Measurements from ENCODE around the gene ZNF76. TPM values are rescaled to one million over a fixed set of nuclear protein-coding genes. Genes with fewer than 3 reads are reported as not detected.
"Not testable (repeated sequence)": the region's sequence is repeated elsewhere in the genome, so short reads cannot be mapped to it uniquely, and the experiment has no call there.

ZNF76 gene
- total RNA-seq, 1 experiment from 2014 or later = 14.0 TPM

DNA sequence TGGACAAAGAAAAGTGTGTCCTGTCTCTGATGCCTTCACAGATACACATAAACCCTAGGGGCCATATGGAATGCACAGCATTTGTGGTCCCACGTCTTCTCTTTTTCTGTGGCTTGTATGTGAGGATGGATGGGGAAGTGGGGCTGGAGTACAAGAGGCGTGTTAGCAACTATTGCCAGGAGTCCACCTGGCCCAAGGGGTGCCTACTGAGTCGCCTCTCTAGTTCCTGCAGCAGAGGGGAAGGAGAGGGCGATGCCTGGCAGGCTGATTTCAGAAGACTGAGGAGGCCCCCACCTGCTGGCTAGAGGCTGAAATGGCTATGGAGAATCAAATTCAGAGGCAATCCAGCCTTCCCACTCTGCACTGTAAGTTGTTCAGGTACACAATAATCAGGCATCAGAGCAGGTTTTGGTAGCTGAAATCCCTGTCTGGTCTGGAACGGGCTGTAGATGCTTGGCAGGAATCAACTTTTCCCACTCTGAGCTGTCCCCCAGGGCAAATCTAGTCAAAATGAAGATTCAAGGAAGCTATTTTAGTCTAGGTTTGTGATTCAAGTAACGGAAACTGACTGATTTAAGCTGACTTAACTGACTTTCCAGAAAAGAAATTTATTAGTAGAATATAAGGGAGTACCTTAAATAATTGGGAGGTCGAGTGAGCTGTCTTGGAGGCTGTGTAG, 68.0 kb downstream of the ZNF76 start:
- peak; percentile 54 for DNase-seq (ENCODE audit: low read depth)

DNA sequence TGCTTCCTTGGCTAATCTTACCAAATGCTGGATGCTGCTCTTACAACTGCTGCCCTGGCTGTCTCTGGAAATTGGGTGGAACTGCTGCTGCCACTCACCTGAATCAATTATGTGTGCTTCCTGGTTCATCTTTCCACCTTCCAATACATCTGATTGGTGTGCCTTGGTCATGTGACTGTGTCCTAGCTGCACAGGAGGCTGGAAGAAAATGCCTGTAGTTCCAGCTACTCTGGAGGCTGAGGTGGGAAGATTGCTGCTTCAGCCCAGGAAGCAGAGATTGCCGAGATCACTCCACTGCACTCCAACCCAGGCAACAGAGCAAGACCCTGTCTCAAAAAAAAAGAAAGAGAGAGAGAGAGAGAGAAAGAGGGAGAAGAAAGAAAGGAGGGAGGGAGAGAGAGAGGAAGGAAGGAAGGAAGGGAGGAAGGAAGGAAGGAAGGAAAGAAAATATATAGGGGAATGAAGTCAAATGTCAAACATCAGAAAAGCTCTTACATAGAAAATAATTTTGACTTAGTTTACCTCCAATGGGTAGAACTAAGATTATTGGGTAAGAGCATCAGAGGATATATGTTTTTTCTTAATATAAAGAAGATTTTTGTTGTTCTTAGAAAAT, 68.7 kb downstream of the ZNF76 start:
- no peak for DNase-seq (ENCODE audit: low read depth)

DNA sequence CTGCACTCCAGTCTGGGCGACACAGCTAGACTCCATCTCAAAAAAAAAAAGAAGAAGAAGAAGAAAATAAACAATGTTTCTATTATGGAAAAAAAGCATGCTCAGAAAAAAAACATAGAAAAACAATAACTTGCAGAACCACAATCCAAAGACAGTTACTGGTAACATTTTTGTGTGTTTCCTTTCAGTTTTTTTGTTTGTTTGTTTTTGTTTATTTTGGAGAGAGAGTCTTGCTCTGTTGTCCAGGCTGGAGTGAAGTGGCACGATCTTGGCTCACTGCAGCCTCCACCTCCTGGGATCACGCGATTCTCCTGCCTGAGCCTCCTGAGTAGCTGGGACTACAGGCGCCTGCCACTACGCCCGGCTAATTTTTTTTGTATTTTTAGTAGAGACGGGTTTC, 69.4 kb downstream of the ZNF76 start:
- not testable (repeated sequence) for DNase-seq (ENCODE audit: low read depth)

DNA sequence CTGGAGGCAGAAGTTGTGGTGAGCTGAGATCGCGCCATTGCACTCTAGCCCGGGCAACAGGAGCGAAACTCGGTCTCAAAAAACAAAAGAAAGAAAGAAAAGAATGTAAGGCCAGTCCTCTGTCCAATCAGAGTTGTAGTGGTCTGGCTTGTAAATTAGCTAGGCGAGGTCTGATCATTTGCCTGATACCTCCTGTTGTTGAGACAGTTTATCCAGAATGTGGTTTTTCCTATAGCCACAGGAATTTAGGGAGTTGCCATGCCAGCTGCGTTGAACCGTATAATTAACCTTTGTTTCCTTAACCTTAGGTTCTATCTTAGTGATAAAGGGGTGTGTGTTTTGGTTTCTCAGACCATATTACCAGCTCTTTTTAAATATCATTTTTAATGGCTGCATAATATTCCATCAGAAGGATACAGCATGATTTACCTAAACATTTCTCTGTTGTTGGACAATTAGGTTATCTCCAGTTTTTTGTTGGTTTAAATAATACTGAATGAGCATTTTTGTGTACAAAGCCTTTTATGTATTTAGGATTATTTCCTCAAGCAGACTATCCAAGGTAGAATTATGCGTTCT, 71.1 kb downstream of the ZNF76 start:
- DNase-seq (ENCODE audit: low read depth) = no peak

DNA sequence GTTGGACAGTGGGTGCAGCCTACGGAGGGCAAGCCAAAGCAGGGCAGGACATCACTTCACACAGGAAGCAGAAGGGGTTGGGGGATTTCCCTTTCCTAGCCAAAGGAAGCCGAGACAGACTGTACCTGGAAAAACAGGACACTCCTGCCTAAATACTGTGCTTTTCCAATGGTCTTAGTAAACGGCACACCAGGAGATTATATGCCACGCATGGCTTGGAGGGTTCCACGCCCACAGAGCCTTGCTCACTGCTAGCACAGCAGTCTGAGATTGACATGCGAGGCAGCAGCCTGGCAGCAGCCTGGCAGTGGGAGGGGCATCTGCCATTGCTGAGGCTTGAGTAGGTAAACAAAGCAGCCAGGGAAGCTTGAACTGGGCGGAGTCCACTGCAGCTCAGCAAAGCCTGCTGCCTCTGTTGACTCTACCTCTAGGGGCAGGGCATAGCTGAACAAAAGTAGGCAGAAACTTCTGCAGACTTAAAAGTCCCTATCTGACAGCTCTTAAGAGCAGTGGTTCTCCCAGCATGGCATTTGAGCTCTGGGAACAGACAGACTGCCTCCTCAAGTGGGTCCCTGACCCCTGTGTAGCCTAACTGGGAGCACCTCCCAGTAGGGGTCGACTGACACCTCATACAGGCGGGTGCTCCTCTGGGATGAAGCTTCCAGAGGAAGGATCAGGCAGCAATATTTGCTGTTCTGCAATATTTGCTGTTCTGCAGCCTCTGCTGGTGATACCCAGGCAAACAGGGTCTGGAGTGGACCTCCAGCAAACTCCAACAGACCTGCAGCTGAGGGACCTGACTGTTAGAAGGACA, 72.7 kb downstream of the ZNF76 start:
- DNase-seq (ENCODE audit: low read depth) = peak; percentile 67

DNA sequence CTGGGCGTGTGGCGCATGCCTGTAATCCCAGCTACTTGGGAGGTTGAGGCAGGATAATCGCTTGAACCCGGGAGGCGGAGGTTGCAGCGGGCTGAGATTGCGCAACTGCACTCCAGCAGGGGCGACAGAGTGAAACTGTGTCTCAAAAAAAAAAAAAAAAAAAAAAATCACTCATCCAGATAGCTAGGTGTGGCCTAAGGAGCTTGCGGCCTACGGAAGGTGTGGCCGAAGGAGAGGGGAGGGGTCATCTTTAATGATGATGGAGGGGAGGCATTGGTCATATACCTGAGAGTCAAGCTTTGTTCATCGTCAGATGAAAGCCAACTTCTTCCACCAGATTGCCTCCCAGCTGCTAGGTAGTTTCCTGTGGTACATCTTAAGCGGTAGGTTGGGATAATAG, 82.0 kb downstream of the ZNF76 start:
- DNase-seq (ENCODE audit: low read depth) = no peak

DNA sequence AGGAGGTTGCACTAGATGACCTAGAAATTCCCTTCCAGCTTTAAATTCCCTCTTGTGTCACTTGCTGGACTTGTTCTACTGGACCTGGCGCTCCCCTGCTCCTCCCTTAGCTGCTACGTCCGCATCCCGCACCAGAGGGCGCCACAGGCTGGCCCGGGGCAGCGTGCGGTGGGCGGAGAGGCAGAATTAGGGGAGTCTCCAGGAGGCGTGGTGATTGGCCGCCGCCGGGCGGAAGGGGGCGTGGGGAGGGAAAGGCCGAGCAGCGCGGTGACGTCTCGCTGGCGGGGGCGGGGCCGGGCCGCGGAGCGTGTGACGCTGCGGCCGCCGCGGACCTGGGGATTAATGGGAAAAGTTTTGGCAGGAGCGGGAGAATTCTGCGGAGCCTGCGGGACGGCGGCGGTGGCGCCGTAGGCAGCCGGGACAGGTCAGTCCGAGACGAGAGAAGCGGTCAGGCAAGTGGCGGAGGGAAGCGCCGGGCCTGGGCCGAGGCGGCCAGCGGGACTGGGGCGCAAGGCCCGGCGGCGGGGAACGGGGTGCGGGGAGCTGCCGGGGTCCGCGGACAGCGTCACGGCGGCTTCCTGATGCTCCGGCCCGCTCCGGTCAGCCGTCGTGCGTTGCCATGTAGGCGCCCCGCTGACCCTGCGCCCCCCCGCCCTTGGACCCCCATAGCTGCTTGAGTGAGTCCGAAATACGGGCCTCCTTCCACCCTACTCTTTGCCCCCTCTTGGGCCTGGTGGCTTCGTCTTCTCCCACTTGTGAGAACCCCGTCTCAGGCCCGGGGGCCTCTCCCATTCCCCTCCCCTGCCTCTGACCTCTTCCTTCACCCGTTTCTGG, 82.9 kb downstream of the ZNF76 start, which contains the start of gene PPARD:
TSS of gene PPARD (plus strand) at position 301 of the 834 bp plus-strand sequence. CDS start 68,530 bp downstream, outside the sequence.
- DNase-seq (ENCODE audit: low read depth) = peak; percentile 93

DNA sequence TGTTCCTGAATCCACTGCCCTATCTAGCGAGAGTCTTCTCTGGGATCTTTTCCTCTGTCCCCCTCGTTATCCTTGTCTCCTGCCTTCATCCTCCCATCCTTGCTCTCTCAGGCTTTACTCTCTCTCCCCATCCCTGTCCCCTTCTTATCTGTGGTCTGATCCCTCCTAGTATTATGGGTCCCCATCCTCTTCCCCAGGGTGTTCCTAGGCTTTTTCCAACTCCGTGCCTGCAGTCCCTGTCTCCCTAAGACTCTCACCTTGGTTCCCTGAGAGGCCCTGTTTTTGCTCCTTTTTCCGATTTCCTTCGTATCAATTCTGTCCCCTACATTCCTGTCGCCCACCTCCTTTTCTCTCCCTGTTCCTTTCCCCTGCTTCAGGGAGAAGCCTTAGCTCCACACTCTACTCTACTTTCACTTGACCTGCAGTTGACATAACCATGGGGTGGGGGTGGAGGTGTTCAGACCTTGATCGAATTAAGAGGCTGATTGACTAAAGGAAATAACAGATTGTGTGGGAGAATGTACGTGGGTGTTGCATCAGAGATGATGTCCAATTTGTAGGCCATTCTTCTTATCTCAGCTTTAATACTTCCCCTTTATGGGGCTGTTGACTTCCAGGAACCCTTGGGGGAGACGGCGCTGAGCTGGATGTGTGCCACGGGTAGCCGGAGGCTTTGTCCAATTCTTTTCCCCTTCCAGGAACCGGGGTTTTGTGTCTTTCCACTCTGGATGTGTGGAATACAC, 83.7 kb downstream of the ZNF76 start:
- no peak for DNase-seq (ENCODE audit: low read depth)

DNA sequence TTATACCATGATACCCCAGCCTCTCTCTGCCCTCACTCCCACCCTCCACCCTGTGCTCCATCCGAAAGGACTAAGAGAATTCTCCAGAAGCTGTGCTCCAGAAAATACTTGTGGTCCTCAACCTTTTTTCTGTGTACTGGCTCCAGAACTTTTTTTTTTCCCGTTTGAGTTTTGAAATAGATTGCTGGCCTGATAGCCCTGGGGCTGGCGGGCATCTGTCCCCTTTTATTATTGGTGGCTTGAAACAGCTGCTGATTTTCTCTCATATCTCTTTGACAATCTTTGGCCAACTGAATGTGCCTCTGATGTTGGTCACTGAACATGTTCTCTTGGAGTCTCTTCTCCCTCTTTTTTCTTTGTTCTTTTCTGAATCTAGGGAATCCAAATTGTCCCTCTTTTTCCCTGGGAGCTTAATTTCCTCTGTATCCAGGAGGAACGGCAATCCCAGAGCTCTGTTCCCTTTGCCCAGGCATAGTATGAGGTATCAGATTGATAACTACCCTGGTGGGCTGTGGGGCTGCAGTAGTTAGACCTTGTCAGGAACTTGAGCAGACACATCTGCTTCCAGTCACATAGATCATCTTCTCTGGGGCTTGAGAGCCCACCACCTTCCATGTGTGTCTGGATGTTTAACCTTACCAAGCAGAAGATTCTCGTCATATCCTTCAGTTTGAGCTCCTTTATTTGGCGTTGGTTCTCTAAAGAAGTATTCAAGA, 84.5 kb downstream of the ZNF76 start:
- no peak for DNase-seq (ENCODE audit: low read depth)

Other genes with a start within 250 kb of the ZNF76 start
- gene TCP11, start 118.4 kb upstream of the ZNF76 start, total RNA-seq (2014; rRNA removed; shearing (Covaris generic)) = 0.13 TPM in 1 of 2 replicates, not detected in the other
- 0.84 and 1.0 TPM in 2 replicates for gene SCUBE3, start 45.8 kb upstream of the ZNF76 start, total RNA-seq (2014; rRNA removed; shearing (Covaris generic))
- gene DEF6, start 38.1 kb downstream of the ZNF76 start, total RNA-seq (2014; rRNA removed; shearing (Covaris generic)) = 8.9 and 9.1 TPM in 2 replicates
- gene PPARD, start 82.8 kb downstream of the ZNF76 start, total RNA-seq (2014; rRNA removed; shearing (Covaris generic)) = 11.1 and 13.4 TPM in 2 replicates
- gene FANCE, start 192.6 kb downstream of the ZNF76 start, total RNA-seq (2014; rRNA removed; shearing (Covaris generic)) = 15.5 and 16.0 TPM in 2 replicates
- 2,516 and 3,111 TPM in 2 replicates for gene RPL10A, start 208.7 kb downstream of the ZNF76 start, total RNA-seq (2014; rRNA removed; shearing (Covaris generic))
- 3.8 and 3.9 TPM in 2 replicates for gene TEAD3, start 237.3 kb downstream of the ZNF76 start, total RNA-seq (2014; rRNA removed; shearing (Covaris generic))